ENCODE data around the gene KCNB1. TPM values are rescaled to one million over a fixed set of nuclear protein-coding genes. Genes with fewer than 3 reads are reported as not detected.
"Not testable (repeated sequence)": the region's sequence is repeated elsewhere in the genome, so short reads cannot be mapped to it uniquely, and the experiment has no call there.

KCNB1 gene
- polyA plus RNA-seq, 1 donor = 2.4 TPM

GRCh38 chr20:49315580-49315979 lies 166.9 kb downstream of the KCNB1 start:
- WGBS (ENCODE audit: insufficient coverage, low lambda C conversion rate) = 60% methylated on average over 1 of the region's 1 CpG
- Histone ChIP-seq H3K27ac (ENCODE audit: low read length) (no peak overlapping the region), H3K4me1 (ENCODE audit: control insufficient read depth, insufficient read depth, low read length) (peaks cover 2% of the 10 kb centered on the region), H3K27me3 (ENCODE audit: control insufficient read depth, insufficient read depth, low read length) (peaks cover 59% of the 10 kb centered on the region), H3K4me3 (ENCODE audit: low read length) (no peak overlapping the region), H3K9me3 (ENCODE audit: control insufficient read depth, low read depth, low read length) (peaks cover 7% of the 10 kb centered on the region), H3K36me3 (ENCODE audit: control insufficient read depth, insufficient read depth, low read length) (no peaks in the 10 kb centered on the region)
- no peak for DNase-seq

- not testable (repeated sequence) for H3K36me3 ChIP-seq (ENCODE audit: control insufficient read depth, insufficient read depth, low read length); H3K4me1 ChIP-seq (ENCODE audit: control insufficient read depth, insufficient read depth, low read length); H3K27ac ChIP-seq (ENCODE audit: low read length); H3K4me3 ChIP-seq (ENCODE audit: low read length); DNase-seq
- peaks cover 12% of the 10 kb centered on the region for H3K9me3 ChIP-seq (ENCODE audit: control insufficient read depth, low read depth, low read length)
- WGBS (ENCODE audit: insufficient coverage, low lambda C conversion rate) = no CpG with 5 or more reads among the region's 2 CpGs
- H3K27me3 ChIP-seq (ENCODE audit: control insufficient read depth, insufficient read depth, low read length) = peaks cover 45% of the 10 kb centered on the region
These were observed 168.4 kb downstream of the KCNB1 start for GRCh38 chr20:49314052-49314451.

Other genes with a start within 250 kb of the KCNB1 start
- 16.4 TPM for gene ZNFX1, start 204.6 kb downstream of the KCNB1 start, polyA plus RNA-seq
- 13.5 TPM for gene PTGIS, start 85.5 kb upstream of the KCNB1 start, polyA plus RNA-seq
- 51.2 TPM for gene B4GALT5, start 231.2 kb upstream of the KCNB1 start, polyA plus RNA-seq